RWPE1 (cell line): ENCODE measurements around the gene BLOC1S5.

Source experiments
- CTCF ChIA-PET: fragments of 350-600 bp; sonication (Branson Sonifier 250); formaldehyde crosslinking; extraction: SDS; loops from one replicate; lab custom pipeline; 2021; lab: Yijun Ruan, JAX
- POLR2A ChIA-PET: fragments of 400-600 bp; formaldehyde crosslinking; extraction: SDS; loops from one replicate; lab custom pipeline; 2020; ENCODE audit warnings: antibody characterized with exemption; ENCODE audit not compliant: low non-redundant PET; lab: Yijun Ruan, JAX
- DNase-seq: peaks from one replicate; pipeline ENCODE4 v3.0.0; 2012; ENCODE audit warnings: low spot score
- H3K27ac ChIP-seq: fragments of 450-650 bp; 2 replicates; pipeline ENCODE4 v1.5.1; 2017
- CTCF ChIP-seq: fragments of 450-650 bp; conservative IDR thresholded peaks from 2 replicates; pipeline ENCODE4 v1.5.1; 2017; ENCODE audit warnings: low read depth, mild to moderate bottlenecking

BLOC1S5 gene

GRCh38 chr6:7979831-7980230, 84.4 kb downstream of the BLOC1S5 start:
- TF ChIP-seq CTCF, result no peak
- CTCF ChIA-PET, result no interaction called here
- DNase-seq, result no peak
- H3K27ac ChIP-seq, result no peak overlapping the region
- POLR2A ChIA-PET, result no interaction called here

- ChIA-PET POLR2A (interaction anchor here (0.6 kb wide), 1 partner anchor 20 kb away, joined by 19 read pairs; no protein-coding TSS in a partner anchor), CTCF (no interaction called here)
- no peak overlapping the region for H3K27ac ChIP-seq
- no peak for TF ChIP-seq CTCF
- DNase-seq, result no peak
Observed at GRCh38 chr6:7978736-7979135, 85.5 kb downstream of the BLOC1S5 start.

DNA sequence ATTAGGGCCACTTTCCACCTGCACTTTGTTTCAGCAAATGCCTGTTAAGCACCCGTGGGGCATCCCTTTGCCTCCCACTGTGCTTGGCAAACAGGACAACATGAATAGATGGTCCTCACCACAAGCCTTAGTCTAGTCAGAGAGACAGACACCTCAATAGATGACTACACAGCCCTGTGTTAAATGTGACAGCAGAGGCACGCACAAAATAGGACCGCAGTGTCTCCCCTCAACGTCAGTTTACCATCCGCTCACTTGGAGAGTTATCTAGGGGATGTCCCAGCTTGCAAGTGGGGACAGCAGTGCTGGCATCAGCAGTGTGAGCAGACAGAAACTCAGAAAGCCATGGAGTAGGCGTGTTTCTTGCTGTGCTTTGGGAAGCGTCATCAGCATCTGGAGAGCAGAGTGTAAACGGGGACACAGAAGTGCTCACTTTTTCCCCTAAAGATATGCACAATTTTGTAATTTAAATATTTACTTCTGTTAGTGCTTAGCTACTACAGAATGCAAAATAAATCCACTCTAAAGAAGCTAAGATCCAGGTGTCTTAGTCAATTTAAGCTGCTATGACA, 87.6 kb downstream of the BLOC1S5 start:
- no peak overlapping the region for H3K27ac ChIP-seq
- TF ChIP-seq CTCF, result no peak
- CTCF ChIA-PET, result no interaction called here
- DNase-seq, result no peak
- POLR2A ChIA-PET, result no interaction called here

GRCh38 chr6:7975764-7976146, 88.4 kb downstream of the BLOC1S5 start:
- POLR2A ChIA-PET, result no interaction called here
- peak overlapping the region; percentile 14; the same call in 1 of the 2 replicates for H3K27ac ChIP-seq
- no peak for TF ChIP-seq CTCF
- CTCF ChIA-PET, result interaction anchor here (0.6 kb wide), 2 partner anchors 122 to 360 kb away, joined by 3 to 4 read pairs; no protein-coding TSS in a partner anchor
- no peak for DNase-seq

GRCh38 chr6:7974938-7975763, 89.0 kb downstream of the BLOC1S5 start:
- peak; percentile 80 for DNase-seq
- H3K27ac ChIP-seq, result peak overlapping the region; percentile 61
- no peak for TF ChIP-seq CTCF
- ChIA-PET CTCF (interaction anchor here (0.6 kb wide), 2 partner anchors 121 to 359 kb away, joined by 3 to 4 read pairs; no protein-coding TSS in a partner anchor), POLR2A (no interaction called here)

DNA sequence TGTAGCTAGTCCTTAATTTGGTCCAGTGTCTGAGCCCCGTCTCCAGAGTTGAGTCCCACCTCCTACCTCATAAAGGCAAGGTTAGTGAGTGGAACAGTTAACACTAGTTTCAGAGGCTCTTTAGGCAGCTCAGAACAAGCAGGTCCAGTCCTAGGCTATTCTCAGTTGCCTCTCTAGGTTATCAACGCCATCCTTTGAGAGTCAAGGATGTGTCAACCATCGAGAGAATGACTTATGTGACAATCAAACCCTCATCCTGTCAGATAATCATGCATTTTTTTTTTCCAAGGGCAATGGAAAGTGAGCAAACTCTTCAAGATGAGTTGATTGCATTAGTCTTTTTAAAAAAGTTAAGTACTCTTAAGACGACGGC, 89.6 kb downstream of the BLOC1S5 start:
- no peak for TF ChIP-seq CTCF
- CTCF ChIA-PET, result interaction anchor here (0.6 kb wide), 1 partner anchor 698 kb away, joined by 3 read pairs; no protein-coding TSS in a partner anchor
- no peak for DNase-seq
- POLR2A ChIA-PET, result no interaction called here
- H3K27ac ChIP-seq, result peak overlapping the region; percentile 61
